Tibial nerve (tissue), 4 donors: Measurements from ENCODE around the gene BAHCC1. TPM values are rescaled to one million over a fixed set of nuclear protein-coding genes. Genes with fewer than 3 reads are reported as not detected.
A peak's percentile ranks its signal among the peaks of the same experiment; 100 is the strongest.

Experiments used
- DNase-seq, 2 donors: peaks; one replicate each; pipeline ENCODE4 v3.0.0-alpha.2; 2019; ENCODE audit warnings: low spot score in 2 of 2
- H3K27ac ChIP-seq, 4 donors: fragments of 200-600 bp; sonication (generic) in 3 of 4; one replicate each; pipeline ENCODE4 v1.5.1; 2017 to 2019; ENCODE audit warnings: mild to moderate bottlenecking in 1 of 4
- H3K27me3 ChIP-seq, 2 donors: fragments of 200-600 bp; sonication (generic) in 1 of 2; one replicate each; pipeline versions ENCODE4 v1.5.1 to v1.6.0; 2017 to 2019
- H3K36me3 ChIP-seq, 3 donors: fragments of 200-600 bp; sonication (generic); one replicate each; pipeline ENCODE4 v1.5.1; 2018 to 2019
- H3K4me1 ChIP-seq, 4 donors: fragments of 200-600 bp; sonication (generic) in 3 of 4; one replicate each; pipeline ENCODE4 v1.5.1; 2017 to 2019
- H3K4me3 ChIP-seq, 4 donors: fragments of 200-600 bp; sonication (generic) in 3 of 4; one replicate each; pipeline ENCODE4 v1.5.1; 2017 to 2019; ENCODE audit warnings: mild to moderate bottlenecking in 1 of 4, moderate library complexity in 1 of 4
- H3K9me3 ChIP-seq, 4 donors: fragments of 200-600 bp; sonication (generic) in 3 of 4; one replicate each; pipeline ENCODE4 v1.5.1; 2017 to 2019
- CTCF ChIP-seq, 5 experiments: fragments of 200-600 bp in 3 of 5; fragments of 450-650 bp in 2 of 5; sonication (generic) in 3 of 5; IDR thresholded peaks; one replicate each; pipeline ENCODE4 v1.5.1; 2016 to 2019; ENCODE audit warnings: antibody characterized with exemption in 5 of 5, mild to moderate bottlenecking in 3 of 5, moderate library complexity in 2 of 5
- EP300 ChIP-seq, 2 donors: sonication (generic); formaldehyde crosslinking; IDR thresholded peaks; one replicate each; pipeline ENCODE4 v1.6.1; 2017; ENCODE audit warnings: antibody characterized with exemption in 2 of 2, mild to moderate bottlenecking in 1 of 2
- POLR2A ChIP-seq, 2 donors: fragments of 450-650 bp; IDR thresholded peaks; one replicate each; pipeline ENCODE4 v1.6.1; 2017; ENCODE audit warnings: antibody characterized with exemption in 2 of 2, mild to moderate bottlenecking in 2 of 2, moderate library complexity in 2 of 2
- WGBS, 2 donors: methylation state at CpG; one replicate each; pipeline ENCODE4 v1.1.5; 2018; 5-methylcytosine and 5-hydroxymethylcytosine counted together
- total RNA-seq, 4 donors: library from RNA; depleted of rRNA; stranded (reverse); fragments of >200 nt; gene quantifications; one replicate each; pipeline ENCODE4 v1.1.0, GENCODE V29; 2016

The BAHCC1 gene
- 10 to 100 TPM; 15.1 to 38.7 (median 27.4) TPM for total RNA-seq

- DNase-seq = peak; percentile 100
- H3K9me3 ChIP-seq = no peaks in the 10 kb centered on the region
- H3K27ac ChIP-seq = peak within 1 kb of the TSS; percentile 83 to 100 (median 97)
- TF ChIP-seq EP300 (IDR thresholded peaks at IDR 0.05) (peak; percentile 88 to 100), CTCF (IDR thresholded peaks at IDR 0.05) (peak in 2 of 5 experiments; percentile 16 to 53), POLR2A (IDR thresholded peaks at IDR 0.05) (peak; percentile 96 to 98)
- H3K4me3 ChIP-seq = peak within 1 kb of the TSS; percentile 69 to 89 (median 78)
- peaks cover 0 to 48% (median 33%) of the 10 kb centered on the region in 4 donors for H3K4me1 ChIP-seq
- H3K27me3 ChIP-seq = no peaks in the 10 kb centered on the region
- 0% methylated on average over 33 to 40 of the region's 40 CpGs for WGBS, 2 donors
- no peaks in the 10 kb centered on the region for H3K36me3 ChIP-seq
These were observed at the start of gene BAHCC1 for GRCh38 chr17:81394921-81395599. Gene BAHCC1, plus strand, starts transcription at chr17:81395457. Its CDS starts 4,283 bp downstream, at chr17:81399740.

GRCh38 chr17:81346090-81346907, 49.0 kb upstream of the BAHCC1 start:
- peak; percentile 64 to 96 for TF ChIP-seq EP300 (IDR thresholded peaks at IDR 0.05)
- peak; percentile 94 to 96 for TF ChIP-seq POLR2A (IDR thresholded peaks at IDR 0.05)
- peak in 2 of 5 experiments; percentile 22 to 23 for TF ChIP-seq CTCF (IDR thresholded peaks at IDR 0.05)
- DNase-seq = peak; percentile 98 to 99
- peaks cover 0 to 28% (median 13%) of the 10 kb centered on the region in 4 donors for H3K4me1 ChIP-seq
- no peaks in the 10 kb centered on the region for H3K9me3 ChIP-seq
- peak overlapping the region; percentile 34 to 82 (median 68) for H3K4me3 ChIP-seq
- WGBS, 2 donors = 0 to 3% methylated on average over 5 to 49 of the region's 91 CpGs
- H3K27ac ChIP-seq = peak overlapping the region; percentile 78 to 98 (median 85)
- H3K27me3 ChIP-seq = no peaks in the 10 kb centered on the region
- H3K36me3 ChIP-seq = no peaks in the 10 kb centered on the region

GRCh38 chr17:81346908-81347349, 48.3 kb upstream of the BAHCC1 start:
- H3K27me3 ChIP-seq = no peaks in the 10 kb centered on the region
- no peak for TF ChIP-seq POLR2A (IDR thresholded peaks at IDR 0.05)
- no peak for TF ChIP-seq CTCF (IDR thresholded peaks at IDR 0.05)
- TF ChIP-seq EP300 (IDR thresholded peaks at IDR 0.05) = no peak
- no peaks in the 10 kb centered on the region for H3K36me3 ChIP-seq
- H3K4me1 ChIP-seq = peaks cover 0 to 22% (median 13%) of the 10 kb centered on the region in 4 donors
- no peak for DNase-seq
- 78 to 84% methylated on average over 7 to 9 of the region's 11 CpGs for WGBS, 2 donors
- H3K9me3 ChIP-seq = no peaks in the 10 kb centered on the region
- peak overlapping the region; percentile 78 to 91 (median 84) for H3K27ac ChIP-seq
- peak overlapping the region; percentile 34 to 75 (median 52) for H3K4me3 ChIP-seq

GRCh38 chr17:81347437-81347836, 47.8 kb upstream of the BAHCC1 start:
- whole genome bisulfite sequencing, 2 donors = 58 to 65% methylated on average over 4 of the region's 4 CpGs
- H3K27ac ChIP-seq = no peak overlapping the region
- DNase-seq = no peak
- H3K36me3 ChIP-seq = no peaks in the 10 kb centered on the region
- H3K9me3 ChIP-seq = no peaks in the 10 kb centered on the region
- peaks cover 0 to 17% (median 13%) of the 10 kb centered on the region in 4 donors for H3K4me1 ChIP-seq
- TF ChIP-seq POLR2A (IDR thresholded peaks at IDR 0.05) (no peak), EP300 (IDR thresholded peaks at IDR 0.05) (no peak), CTCF (IDR thresholded peaks at IDR 0.05) (no peak)
- H3K4me3 ChIP-seq = no peak overlapping the region
- H3K27me3 ChIP-seq = no peaks in the 10 kb centered on the region
